OCI-LY1 (cell line): ENCODE measurements around the gene RNGTT.

Source experiments
- H2AFZ ChIP-seq: fragments of 200-600 bp; sonication (generic), shearing (Covaris generic); 2 replicates; pipeline ENCODE4 v1.6.0; 2014; ENCODE audit warnings: antibody characterized with exemption, mild to moderate bottlenecking, low read length
- H3F3A ChIP-seq: fragments of 200-600 bp; sonication (generic), shearing (Covaris generic); 2 replicates; pipeline ENCODE4 v1.6.0; 2014; ENCODE audit warnings: mild to moderate bottlenecking, antibody characterized with exemption, low read length, moderate library complexity; ENCODE audit not compliant: insufficient read depth
- H3K27ac ChIP-seq: fragments of 200-600 bp; sonication (generic); 2 replicates; pipeline ENCODE4 v1.5.1; 2014; ENCODE audit warnings: low read length, mixed run types, mild to moderate bottlenecking, low read depth; ENCODE audit not compliant: poor library complexity, severe bottlenecking
- H3K27me3 ChIP-seq: fragments of 200-600 bp; sonication (generic); 2 replicates; pipeline ENCODE4 v1.6.0; 2014; ENCODE audit warnings: antibody characterized with exemption, mild to moderate bottlenecking, low read length, moderate library complexity; ENCODE audit not compliant: insufficient read depth
- H3K36me3 ChIP-seq: fragments of 200-600 bp; sonication (generic); 2 replicates; pipeline ENCODE4 v1.6.1; 2014; ENCODE audit warnings: mild to moderate bottlenecking, antibody characterized with exemption, low read length, moderate library complexity, mixed read lengths; ENCODE audit not compliant: insufficient read depth
- H3K4me1 ChIP-seq: fragments of 200-600 bp; sonication (generic); 2 replicates; pipeline ENCODE4 v1.5.1; 2014; ENCODE audit warnings: mild to moderate bottlenecking, low read length, moderate library complexity; ENCODE audit not compliant: insufficient read depth, severe bottlenecking
- H3K4me2 ChIP-seq: fragments of 200-600 bp; sonication (generic), shearing (Covaris generic); 2 replicates; pipeline ENCODE4 v1.6.1; 2014; ENCODE audit warnings: low read length
- H3K4me3 ChIP-seq: fragments of 200-600 bp; sonication (generic); 2 replicates; pipeline ENCODE4 v1.5.1; 2014; ENCODE audit warnings: low read length, low read depth, mild to moderate bottlenecking, mixed read lengths; ENCODE audit not compliant: poor library complexity, severe bottlenecking
- H3K79me2 ChIP-seq: fragments of 200-600 bp; shearing (Covaris generic); 2 replicates; pipeline ENCODE4 v1.6.1; 2016; ENCODE audit warnings: mixed run types, low read length, mixed read lengths; ENCODE audit not compliant: insufficient read depth
- H3K9ac ChIP-seq: fragments of 200-600 bp; sonication (generic), shearing (Covaris generic); 2 replicates; pipeline ENCODE4 v1.6.1; 2014; ENCODE audit warnings: mild to moderate bottlenecking, low read length, mixed read lengths
- H3K9me2 ChIP-seq: fragments of 200-600 bp; sonication (generic), shearing (Covaris generic); 2 replicates; pipeline ENCODE4 v1.6.1; 2014; ENCODE audit warnings: low read depth, mild to moderate bottlenecking, low read length, mixed read lengths
- H3K9me3 ChIP-seq: fragments of 200-600 bp; shearing (Covaris generic); 2 replicates; pipeline ENCODE4 v1.6.1; 2014; ENCODE audit warnings: low read length, mixed read lengths
- H4K20me1 ChIP-seq: fragments of 200-600 bp; sonication (generic), shearing (Covaris generic); 2 replicates; pipeline ENCODE4 v1.6.0; 2016; ENCODE audit warnings: mild to moderate bottlenecking, low read length; ENCODE audit not compliant: insufficient read depth
- CTCF ChIP-seq: fragments of 200-600 bp; sonication (generic), shearing (Covaris generic); IDR thresholded peaks from 2 replicates; pipeline ENCODE4 v1.5.1; 2017; ENCODE audit warnings: mild to moderate bottlenecking, antibody characterized with exemption, low read length, moderate library complexity, mixed read lengths
- EZH2 ChIP-seq: fragments of 200-600 bp; sonication (generic), shearing (Covaris generic); IDR thresholded peaks from 2 replicates; pipeline ENCODE4 v1.8.0; 2017; ENCODE audit warnings: borderline replicate concordance, mixed run types, mild to moderate bottlenecking, antibody characterized with exemption, low read length, moderate library complexity, mixed read lengths

RNGTT gene

GRCh38 chr6:88586371-88587149 is 376.9 kb downstream of the RNGTT start:
- H3K4me2 ChIP-seq = no peak overlapping the region
- no peaks in the 10 kb centered on the region for H3K4me1 ChIP-seq
- no peak overlapping the region for H2AFZ ChIP-seq
- no peaks in the 10 kb centered on the region for H3K79me2 ChIP-seq
- H3K27ac ChIP-seq = no peak overlapping the region
- no peaks in the 10 kb centered on the region for H4K20me1 ChIP-seq
- H3F3A ChIP-seq = no peaks in the 10 kb centered on the region
- no peak overlapping the region for H3K4me3 ChIP-seq
- H3K9me2 ChIP-seq = no peaks in the 10 kb centered on the region
- H3K9me3 ChIP-seq = peaks cover 6% of the 10 kb centered on the region; the same call in 1 of the 2 replicates
- TF ChIP-seq EZH2 (no peak), CTCF (no peak)
- no peaks in the 10 kb centered on the region for H3K27me3 ChIP-seq
- H3K36me3 ChIP-seq = no peaks in the 10 kb centered on the region
- no peak overlapping the region for H3K9ac ChIP-seq

GRCh38 chr6:88585276-88585692 is 378.1 kb downstream of the RNGTT start:
- Histone ChIP-seq H3K9ac (no peak overlapping the region), H3K4me2 (no peak overlapping the region), H3K9me3 (peaks cover 6% of the 10 kb centered on the region; the same call in 1 of the 2 replicates), H4K20me1 (no peaks in the 10 kb centered on the region), H3K27ac (no peak overlapping the region), H3K9me2 (no peaks in the 10 kb centered on the region), H3F3A (no peaks in the 10 kb centered on the region), H3K36me3 (no peaks in the 10 kb centered on the region), H3K4me3 (no peak overlapping the region), H2AFZ (no peak overlapping the region), H3K4me1 (no peaks in the 10 kb centered on the region), H3K79me2 (no peaks in the 10 kb centered on the region), H3K27me3 (no peaks in the 10 kb centered on the region)
- no peak for TF ChIP-seq CTCF
- no peak for TF ChIP-seq EZH2

- Histone ChIP-seq H3K4me1 (no peaks in the 10 kb centered on the region), H3K9me3 (peaks cover 6% of the 10 kb centered on the region; the same call in 1 of the 2 replicates), H3K27ac (no peak overlapping the region), H4K20me1 (no peaks in the 10 kb centered on the region), H3K27me3 (no peaks in the 10 kb centered on the region), H2AFZ (no peak overlapping the region), H3K79me2 (no peaks in the 10 kb centered on the region), H3K4me2 (no peak overlapping the region), H3K9ac (no peak overlapping the region), H3K36me3 (no peaks in the 10 kb centered on the region), H3K4me3 (no peak overlapping the region), H3K9me2 (no peaks in the 10 kb centered on the region), H3F3A (no peaks in the 10 kb centered on the region)
- TF ChIP-seq EZH2 (no peak), CTCF (no peak)
Measured at GRCh38 chr6:88584581-88585275, 378.7 kb downstream of the RNGTT start.
